PFSK-1 (cell line): ENCODE data around the gene TIMM17B.

ENCODE experiments used
- FOXP2 ChIP-seq: optimal IDR thresholded peaks from 2 replicates; pipeline ENCODE3; 2011; ENCODE audit warnings: borderline replicate concordance, control low read depth, inconsistent platforms; ENCODE audit not compliant: insufficient read depth; ENCODE audit errors: extremely low read length, extremely low read depth
- POLR2AphosphoS5 ChIP-seq: IDR thresholded peaks from 2 replicates; pipeline ENCODE4 v1.6.1; 2012; ENCODE audit warnings: low read depth, mild to moderate bottlenecking, control low read depth, low read length, moderate library complexity
- SIN3A ChIP-seq: IDR thresholded peaks from 2 replicates; pipeline ENCODE4 v1.6.1; 2012; ENCODE audit warnings: mild to moderate bottlenecking, low read length, moderate library complexity, borderline replicate concordance; ENCODE audit not compliant: insufficient read depth
- TAF1 ChIP-seq: IDR thresholded peaks from 2 replicates; pipeline ENCODE4 v1.6.1; 2012; ENCODE audit warnings: low read length, control low read depth, borderline replicate concordance; ENCODE audit not compliant: insufficient read depth
- TF ChIP-seq, protein P1 (sequence below), 2 experiments: IDR thresholded peaks; 2 replicates each; pipeline versions ENCODE4 v1.6.1 to v1.8.0; 2011 to 2012; ENCODE audit warnings: low read depth in 2 of 2, low read length in 2 of 2, control low read depth in 1 of 2, inconsistent platforms in 1 of 2, mild to moderate bottlenecking in 1 of 2, moderate library complexity in 1 of 2; ENCODE audit not compliant: insufficient read depth in 1 of 2

Gene TIMM17B

DNA sequence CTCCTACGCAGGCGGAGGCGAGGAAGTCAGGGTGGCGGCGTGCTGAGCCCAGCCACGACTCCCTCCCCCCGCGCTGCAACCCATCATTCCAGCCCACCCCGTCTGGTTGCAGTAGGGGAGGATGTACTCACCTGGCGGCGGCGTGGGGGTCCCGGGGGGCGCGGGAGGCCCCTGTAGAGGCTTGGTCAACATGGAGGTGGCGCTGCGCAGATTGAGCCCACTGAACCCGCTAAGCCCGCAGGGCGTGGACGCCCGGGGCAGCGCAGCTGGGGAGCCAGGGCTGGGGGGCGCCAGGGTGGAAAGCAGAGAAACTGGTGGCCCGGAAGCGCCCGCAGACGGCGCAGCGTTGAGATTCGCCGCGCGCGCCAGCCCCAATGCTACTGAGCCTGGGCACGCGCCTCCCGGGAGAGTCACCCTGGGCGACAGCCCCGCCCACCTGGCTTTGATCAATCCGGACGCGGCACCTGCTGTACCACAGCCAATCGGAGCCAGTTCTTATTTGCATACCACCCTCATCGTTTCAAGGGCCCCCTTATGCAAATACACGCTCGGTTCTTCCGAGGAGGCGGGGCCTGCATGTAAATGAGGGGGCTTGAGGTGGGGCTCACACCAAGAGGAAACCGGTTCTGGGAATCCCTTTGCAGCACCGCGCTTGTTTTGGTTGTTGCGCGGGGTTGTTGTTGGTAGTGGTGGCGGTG is 21.2 kb upstream of the TIMM17B start, which contains the start of gene PIM2:
Gene PIM2, minus strand, starts transcription at position 382 of the 698 bp plus-strand sequence. Its CDS starts 190 bp downstream, at position 192.
- TF ChIP-seq POLR2AphosphoS5 (peak; percentile 86), TAF1 (peak; percentile 86; the same call in 1 of the 2 replicates), SIN3A (no peak), FOXP2 (no peak)
- TF ChIP-seq, protein P1, sequence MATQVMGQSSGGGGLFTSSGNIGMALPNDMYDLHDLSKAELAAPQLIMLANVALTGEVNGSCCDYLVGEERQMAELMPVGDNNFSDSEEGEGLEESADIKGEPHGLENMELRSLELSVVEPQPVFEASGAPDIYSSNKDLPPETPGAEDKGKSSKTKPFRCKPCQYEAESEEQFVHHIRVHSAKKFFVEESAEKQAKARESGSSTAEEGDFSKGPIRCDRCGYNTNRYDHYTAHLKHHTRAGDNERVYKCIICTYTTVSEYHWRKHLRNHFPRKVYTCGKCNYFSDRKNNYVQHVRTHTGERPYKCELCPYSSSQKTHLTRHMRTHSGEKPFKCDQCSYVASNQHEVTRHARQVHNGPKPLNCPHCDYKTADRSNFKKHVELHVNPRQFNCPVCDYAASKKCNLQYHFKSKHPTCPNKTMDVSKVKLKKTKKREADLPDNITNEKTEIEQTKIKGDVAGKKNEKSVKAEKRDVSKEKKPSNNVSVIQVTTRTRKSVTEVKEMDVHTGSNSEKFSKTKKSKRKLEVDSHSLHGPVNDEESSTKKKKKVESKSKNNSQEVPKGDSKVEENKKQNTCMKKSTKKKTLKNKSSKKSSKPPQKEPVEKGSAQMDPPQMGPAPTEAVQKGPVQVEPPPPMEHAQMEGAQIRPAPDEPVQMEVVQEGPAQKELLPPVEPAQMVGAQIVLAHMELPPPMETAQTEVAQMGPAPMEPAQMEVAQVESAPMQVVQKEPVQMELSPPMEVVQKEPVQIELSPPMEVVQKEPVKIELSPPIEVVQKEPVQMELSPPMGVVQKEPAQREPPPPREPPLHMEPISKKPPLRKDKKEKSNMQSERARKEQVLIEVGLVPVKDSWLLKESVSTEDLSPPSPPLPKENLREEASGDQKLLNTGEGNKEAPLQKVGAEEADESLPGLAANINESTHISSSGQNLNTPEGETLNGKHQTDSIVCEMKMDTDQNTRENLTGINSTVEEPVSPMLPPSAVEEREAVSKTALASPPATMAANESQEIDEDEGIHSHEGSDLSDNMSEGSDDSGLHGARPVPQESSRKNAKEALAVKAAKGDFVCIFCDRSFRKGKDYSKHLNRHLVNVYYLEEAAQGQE (IDR thresholded peaks at IDR 0.05; ENCODE audit: insufficient read depth in 1 of 2, low read depth in 2 of 2, low read length in 2 of 2): no peak

GRCh38 chrX:48918301-48918642 is 20.7 kb upstream of the TIMM17B start:
- TF ChIP-seq FOXP2 (no peak), SIN3A (no peak), TAF1 (no peak), POLR2AphosphoS5 (no peak)
- TF ChIP-seq, protein P1 (IDR thresholded peaks at IDR 0.05; ENCODE audit: insufficient read depth in 1 of 2, low read depth in 2 of 2, low read length in 2 of 2): no peak

GRCh38 chrX:48917139-48918001 is 19.8 kb upstream of the TIMM17B start:
- TF ChIP-seq POLR2AphosphoS5: no peak
- TF ChIP-seq FOXP2: no peak
- no peak for TF ChIP-seq TAF1
- TF ChIP-seq, protein P1 (IDR thresholded peaks at IDR 0.05; ENCODE audit: insufficient read depth in 1 of 2, low read depth in 2 of 2, low read length in 2 of 2): no peak
- TF ChIP-seq SIN3A: no peak

DNA sequence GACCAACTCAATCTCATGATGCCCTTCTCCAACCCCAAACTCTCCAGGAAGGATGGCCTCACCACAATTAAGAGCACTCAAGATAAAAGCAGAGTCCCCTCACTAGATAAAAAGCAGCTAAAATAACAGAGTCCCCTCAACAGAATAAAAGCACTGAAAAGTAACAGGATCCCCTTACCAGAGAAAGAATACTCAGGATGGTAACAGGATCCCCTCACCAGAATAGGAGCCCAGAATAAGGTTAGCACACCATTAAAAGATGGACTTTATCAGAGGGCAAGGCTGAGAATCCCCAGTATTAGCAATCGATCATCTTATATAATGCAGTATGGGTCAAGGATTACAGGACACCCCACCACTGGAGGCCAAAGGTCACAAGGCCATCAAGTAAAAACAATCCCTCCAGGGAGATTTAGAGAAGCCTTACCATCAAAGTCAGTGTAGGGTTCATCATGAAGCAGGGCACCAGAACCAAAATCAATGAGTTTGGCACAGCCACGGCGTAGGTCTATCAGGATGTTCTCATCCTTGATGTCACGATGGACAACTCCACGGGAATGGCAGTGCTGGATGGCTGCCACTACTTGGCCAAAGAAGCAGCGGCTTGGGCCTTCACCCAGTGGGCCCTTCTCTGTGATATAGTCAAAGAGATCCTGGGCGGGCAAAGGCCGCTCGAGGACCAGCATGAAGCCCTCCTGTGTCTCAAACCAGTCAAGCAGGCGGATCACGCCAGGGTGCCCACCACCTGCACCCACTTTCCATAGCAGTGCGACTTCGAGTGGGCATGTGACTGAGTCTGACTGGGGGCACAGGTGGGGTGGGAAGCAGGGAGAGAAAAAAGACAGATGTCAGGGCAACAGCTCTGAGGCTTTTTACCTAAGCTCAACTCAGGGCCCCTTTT is 17.3 kb upstream of the TIMM17B start:
- TF ChIP-seq SIN3A: no peak
- no peak for TF ChIP-seq TAF1
- no peak for TF ChIP-seq POLR2AphosphoS5
- no peak for TF ChIP-seq FOXP2
- TF ChIP-seq, protein P1 (IDR thresholded peaks at IDR 0.05; ENCODE audit: insufficient read depth in 1 of 2, low read depth in 2 of 2, low read length in 2 of 2): no peak
